ENCODE results near the gene CORO6. TPM values are rescaled to one million over a fixed set of nuclear protein-coding genes. Genes with fewer than 3 reads are reported as not detected.

Gene CORO6
- total and polyA plus RNA-seq, 10 of the 15 experiments (the other 5 are each of a cell fraction or from before 2014, with no cell fraction given), result 0.26 to 5.0 (median 1.7) TPM; not detected in 1

DNA sequence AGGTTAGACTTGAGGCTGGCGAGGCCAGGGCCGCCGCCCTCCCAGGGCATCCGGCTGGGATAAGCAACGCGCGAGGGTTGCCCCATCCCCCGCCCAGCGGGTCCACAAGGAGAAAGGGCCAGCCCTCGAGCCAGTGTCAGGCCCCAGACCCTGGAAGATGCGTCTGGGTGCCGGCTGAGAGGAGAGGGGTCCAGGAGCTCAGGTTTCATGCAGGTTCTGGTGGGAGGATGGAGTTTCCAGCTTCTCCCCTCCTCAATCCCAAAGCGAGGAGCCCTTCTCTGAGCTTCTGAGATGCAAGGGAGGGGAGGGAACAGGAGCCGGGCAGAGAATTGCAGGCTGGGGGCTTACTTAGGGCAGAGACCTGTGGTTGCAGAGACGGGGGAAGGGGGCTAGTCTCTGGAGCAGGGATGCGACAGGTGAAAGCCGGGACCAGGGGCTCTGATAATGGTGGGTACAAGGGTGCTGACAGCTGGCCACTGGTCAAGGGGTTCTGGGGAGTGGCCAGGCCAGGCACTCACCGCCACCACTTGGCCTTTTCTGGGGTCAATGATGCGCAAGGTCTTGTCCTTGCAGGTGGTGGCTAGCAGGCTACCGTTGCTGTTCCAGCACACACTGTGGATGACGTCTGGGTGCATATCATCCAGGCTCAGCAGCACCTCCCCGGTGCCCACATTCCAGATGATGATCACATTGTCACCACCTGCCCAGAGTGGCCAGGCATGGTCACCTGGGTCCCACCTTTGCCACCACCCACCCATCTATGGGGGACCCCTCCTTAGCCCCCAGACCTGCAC lies 4.2 kb downstream of the CORO6 start:
- Histone ChIP-seq H4K20me1 (ENCODE audit: control insufficient read depth, insufficient read depth) (no peaks in the 10 kb centered on the region; the same call in 1 of the 2 replicates), H3K27me3 (replicated peaks in 1 of 2; ENCODE audit: control insufficient read depth in 2 of 2, insufficient read depth in 2 of 2, low read length in 1 of 2) (peaks cover 4 to 6% of the 10 kb centered on the region in 2 experiments; a peak in 3 of 4 replicates), H3K4me1 (ENCODE audit: control insufficient read depth, insufficient read depth, low read length) (peaks cover 43% of the 10 kb centered on the region), H3K27ac (ENCODE audit: control insufficient read depth, insufficient read depth) (no peak overlapping the region), H3K4me2 (ENCODE audit: control insufficient read depth, insufficient read depth) (peak overlapping the region; percentile 98), H3K9me3 (replicated peaks; ENCODE audit: control insufficient read depth, insufficient read depth, low read length) (no peaks in the 10 kb centered on the region; the same call in 2 of the 3 replicates), H2AFZ (ENCODE audit: control insufficient read depth, low read depth, low read length) (0 out of 2 replicates have a peak overlapping the region, but pooled peaks have one; percentile 85), H3K4me3 (0 out of 2 replicates have a peak overlapping the region, but pooled peaks have one; percentile 67), H3K79me2 (ENCODE audit: control insufficient read depth, insufficient read depth, low read length) (no peaks in the 10 kb centered on the region), H3K36me3 (ENCODE audit: control insufficient read depth in 2 of 2, insufficient read depth in 2 of 2, low read length in 1 of 2) (no peaks in the 10 kb centered on the region), H3K9ac (ENCODE audit: control insufficient read depth, insufficient read depth, low read length) (no peak overlapping the region; the same call in 1 of the 2 replicates)
- no TSS peak for BruUV-seq (replicated peaks)
- SMC1A ChIA-PET (ENCODE audit: uncharacterized antibody, unreplicated experiment), result interaction anchor here (0.6 to 3.7 kb wide), 17 partner anchors 21 to 759 kb away, joined by 3 to 22 read pairs (median 5); partner anchors contain the start of genes ANKRD13B and SSH2
- POLR2A ChIA-PET, result interaction anchor here (0.7 to 1.9 kb wide), 4 partner anchors 8 to 312 kb away, joined by 3 to 10 read pairs (median 6); partner anchors contain the start of genes ABHD15 and SSH2
- in situ Hi-C loops (cut with MboI) (no loop called here), intact Hi-C loops (cut with micrococcal nuclease; ENCODE audit: unreplicated experiment) (loop anchor here (10.0 kb wide), 2 partner anchors 84 to 316 kb away; partner anchors contain the start of gene SSH2)
- DNase-seq (ENCODE audit: low read depth, low spot score) (no peak), ATAC-seq (peak; percentile 1), FAIRE-seq (no peak)
- WGBS (ENCODE audit: insufficient coverage, insufficient replicate concordance, low lambda C conversion rate, missing lambda C conversion rate), result 47% methylated on average over 18 of the region's 22 CpGs
- CTCF ChIA-PET, result interaction anchor here (0.7 to 7.1 kb wide), 50 partner anchors 9 to 475 kb away, joined by 3 to 114 read pairs (median 7); partner anchors contain the start of genes ABHD15, ANKRD13B and SSH2
- RAD21 ChIA-PET (ENCODE audit: unreplicated experiment), result interaction anchor here (0.6 to 4.1 kb wide), 19 partner anchors 18 to 474 kb away, joined by 3 to 65 read pairs (median 9); partner anchors contain the start of genes ABHD15, ANKRD13B and SSH2
- TF ChIP-seq, protein P1, sequence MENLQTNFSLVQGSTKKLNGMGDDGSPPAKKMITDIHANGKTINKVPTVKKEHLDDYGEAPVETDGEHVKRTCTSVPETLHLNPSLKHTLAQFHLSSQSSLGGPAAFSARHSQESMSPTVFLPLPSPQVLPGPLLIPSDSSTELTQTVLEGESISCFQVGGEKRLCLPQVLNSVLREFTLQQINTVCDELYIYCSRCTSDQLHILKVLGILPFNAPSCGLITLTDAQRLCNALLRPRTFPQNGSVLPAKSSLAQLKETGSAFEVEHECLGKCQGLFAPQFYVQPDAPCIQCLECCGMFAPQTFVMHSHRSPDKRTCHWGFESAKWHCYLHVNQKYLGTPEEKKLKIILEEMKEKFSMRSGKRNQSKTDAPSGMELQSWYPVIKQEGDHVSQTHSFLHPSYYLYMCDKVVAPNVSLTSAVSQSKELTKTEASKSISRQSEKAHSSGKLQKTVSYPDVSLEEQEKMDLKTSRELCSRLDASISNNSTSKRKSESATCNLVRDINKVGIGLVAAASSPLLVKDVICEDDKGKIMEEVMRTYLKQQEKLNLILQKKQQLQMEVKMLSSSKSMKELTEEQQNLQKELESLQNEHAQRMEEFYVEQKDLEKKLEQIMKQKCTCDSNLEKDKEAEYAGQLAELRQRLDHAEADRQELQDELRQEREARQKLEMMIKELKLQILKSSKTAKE (IDR thresholded peaks at IDR 0.05; ENCODE audit: low read depth, poor library complexity, severe bottlenecking), result no peak
- TF ChIP-seq MEF2A (IDR thresholded peaks at IDR 0.05; ENCODE audit: insufficient read depth, low read depth, low read length) (no peak), POLR2A (IDR thresholded peaks at IDR 0.05; ENCODE audit: low read depth, low read length) (no peak), JUND (IDR thresholded peaks at IDR 0.05; ENCODE audit: low read depth, low read length) (no peak), EGR1 (IDR thresholded peaks at IDR 0.05; ENCODE audit: borderline replicate concordance in 1 of 2, low read depth in 2 of 2, low read length in 2 of 2) (no peak), TCF3 (IDR thresholded peaks at IDR 0.05; ENCODE audit: borderline replicate concordance, insufficient read depth, low read depth, low read length) (no peak), CBX5 (IDR thresholded peaks at IDR 0.05; ENCODE audit: low read depth) (no peak), NFYB (IDR thresholded peaks at IDR 0.05; ENCODE audit: insufficient read depth, low read depth, low read length) (no peak), HDAC2 (IDR thresholded peaks at IDR 0.05) (no peak), KDM1A (IDR thresholded peaks at IDR 0.05; ENCODE audit: borderline replicate concordance) (no peak)
- TF ChIP-seq, protein P2, sequence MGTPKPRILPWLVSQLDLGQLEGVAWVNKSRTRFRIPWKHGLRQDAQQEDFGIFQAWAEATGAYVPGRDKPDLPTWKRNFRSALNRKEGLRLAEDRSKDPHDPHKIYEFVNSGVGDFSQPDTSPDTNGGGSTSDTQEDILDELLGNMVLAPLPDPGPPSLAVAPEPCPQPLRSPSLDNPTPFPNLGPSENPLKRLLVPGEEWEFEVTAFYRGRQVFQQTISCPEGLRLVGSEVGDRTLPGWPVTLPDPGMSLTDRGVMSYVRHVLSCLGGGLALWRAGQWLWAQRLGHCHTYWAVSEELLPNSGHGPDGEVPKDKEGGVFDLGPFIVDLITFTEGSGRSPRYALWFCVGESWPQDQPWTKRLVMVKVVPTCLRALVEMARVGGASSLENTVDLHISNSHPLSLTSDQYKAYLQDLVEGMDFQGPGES (IDR thresholded peaks at IDR 0.05), result no peak
- TF ChIP-seq, protein P3, sequence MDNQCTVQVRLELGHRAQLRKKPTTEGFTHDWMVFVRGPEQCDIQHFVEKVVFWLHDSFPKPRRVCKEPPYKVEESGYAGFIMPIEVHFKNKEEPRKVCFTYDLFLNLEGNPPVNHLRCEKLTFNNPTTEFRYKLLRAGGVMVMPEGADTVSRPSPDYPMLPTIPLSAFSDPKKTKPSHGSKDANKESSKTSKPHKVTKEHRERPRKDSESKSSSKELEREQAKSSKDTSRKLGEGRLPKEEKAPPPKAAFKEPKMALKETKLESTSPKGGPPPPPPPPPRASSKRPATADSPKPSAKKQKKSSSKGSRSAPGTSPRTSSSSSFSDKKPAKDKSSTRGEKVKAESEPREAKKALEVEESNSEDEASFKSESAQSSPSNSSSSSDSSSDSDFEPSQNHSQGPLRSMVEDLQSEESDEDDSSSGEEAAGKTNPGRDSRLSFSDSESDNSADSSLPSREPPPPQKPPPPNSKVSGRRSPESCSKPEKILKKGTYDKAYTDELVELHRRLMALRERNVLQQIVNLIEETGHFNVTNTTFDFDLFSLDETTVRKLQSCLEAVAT (IDR thresholded peaks at IDR 0.05), result no peak
- TF ChIP-seq, protein P4, sequence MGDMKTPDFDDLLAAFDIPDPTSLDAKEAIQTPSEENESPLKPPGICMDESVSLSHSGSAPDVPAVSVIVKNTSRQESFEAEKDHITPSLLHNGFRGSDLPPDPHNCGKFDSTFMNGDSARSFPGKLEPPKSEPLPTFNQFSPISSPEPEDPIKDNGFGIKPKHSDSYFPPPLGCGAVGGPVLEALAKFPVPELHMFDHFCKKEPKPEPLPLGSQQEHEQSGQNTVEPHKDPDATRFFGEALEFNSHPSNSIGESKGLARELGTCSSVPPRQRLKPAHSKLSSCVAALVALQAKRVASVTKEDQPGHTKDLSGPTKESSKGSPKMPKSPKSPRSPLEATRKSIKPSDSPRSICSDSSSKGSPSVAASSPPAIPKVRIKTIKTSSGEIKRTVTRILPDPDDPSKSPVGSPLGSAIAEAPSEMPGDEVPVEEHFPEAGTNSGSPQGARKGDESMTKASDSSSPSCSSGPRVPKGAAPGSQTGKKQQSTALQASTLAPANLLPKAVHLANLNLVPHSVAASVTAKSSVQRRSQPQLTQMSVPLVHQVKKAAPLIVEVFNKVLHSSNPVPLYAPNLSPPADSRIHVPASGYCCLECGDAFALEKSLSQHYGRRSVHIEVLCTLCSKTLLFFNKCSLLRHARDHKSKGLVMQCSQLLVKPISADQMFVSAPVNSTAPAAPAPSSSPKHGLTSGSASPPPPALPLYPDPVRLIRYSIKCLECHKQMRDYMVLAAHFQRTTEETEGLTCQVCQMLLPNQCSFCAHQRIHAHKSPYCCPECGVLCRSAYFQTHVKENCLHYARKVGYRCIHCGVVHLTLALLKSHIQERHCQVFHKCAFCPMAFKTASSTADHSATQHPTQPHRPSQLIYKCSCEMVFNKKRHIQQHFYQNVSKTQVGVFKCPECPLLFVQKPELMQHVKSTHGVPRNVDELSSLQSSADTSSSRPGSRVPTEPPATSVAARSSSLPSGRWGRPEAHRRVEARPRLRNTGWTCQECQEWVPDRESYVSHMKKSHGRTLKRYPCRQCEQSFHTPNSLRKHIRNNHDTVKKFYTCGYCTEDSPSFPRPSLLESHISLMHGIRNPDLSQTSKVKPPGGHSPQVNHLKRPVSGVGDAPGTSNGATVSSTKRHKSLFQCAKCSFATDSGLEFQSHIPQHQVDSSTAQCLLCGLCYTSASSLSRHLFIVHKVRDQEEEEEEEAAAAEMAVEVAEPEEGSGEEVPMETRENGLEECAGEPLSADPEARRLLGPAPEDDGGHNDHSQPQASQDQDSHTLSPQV (IDR thresholded peaks at IDR 0.05), result no peak
